Measurements from ENCODE around the gene CMC2.

The CMC2 gene

GRCh38 chr16:80968386-80969113 lies 38.1 kb downstream of the CMC2 start:
- Histone ChIP-seq H3K27me3 (ENCODE audit: control insufficient read depth, low read length) (no peaks in the 10 kb centered on the region), H3K36me3 (ENCODE audit: control insufficient read depth, low read length) (0 out of 2 replicates have a peak, but pooled peaks cover 3% of the 10 kb centered on the region), H3K9me3 (ENCODE audit: control insufficient read depth, insufficient read depth, low read length) (no peaks in the 10 kb centered on the region), H3K27ac (ENCODE audit: low read depth, low read length) (no peak overlapping the region), H3F3A (ENCODE audit: control insufficient read depth, insufficient read depth) (peaks cover 3% of the 10 kb centered on the region; the same call in 1 of the 2 replicates), H3K4me3 (ENCODE audit: low read length) (no peak overlapping the region), H4K20me1 (ENCODE audit: control insufficient read depth, insufficient read depth, low read depth, low read length) (no peaks in the 10 kb centered on the region), H3K79me2 (ENCODE audit: control insufficient read depth, low read length) (no peaks in the 10 kb centered on the region), H3K9me2 (replicated peaks; ENCODE audit: control insufficient read depth, low read length) (no peaks in the 10 kb centered on the region), H3K4me1 (ENCODE audit: control insufficient read depth, low read length) (no peaks in the 10 kb centered on the region), H3K4me2 (ENCODE audit: low read length) (no peak overlapping the region)
- TF ChIP-seq CTCF (IDR thresholded peaks at IDR 0.05; ENCODE audit: low read depth, low read length, poor library complexity, severe bottlenecking): no peak
- no peak for TF ChIP-seq EZH2phosphoT487 (IDR thresholded peaks at IDR 0.05; ENCODE audit: borderline replicate concordance, low read length)

- TF ChIP-seq CTCF (IDR thresholded peaks at IDR 0.05; ENCODE audit: low read depth, low read length, poor library complexity, severe bottlenecking) (no peak), EZH2phosphoT487 (IDR thresholded peaks at IDR 0.05; ENCODE audit: borderline replicate concordance, low read length) (no peak)
- H3K27me3 ChIP-seq (ENCODE audit: control insufficient read depth, low read length): no peaks in the 10 kb centered on the region
Measured at GRCh38 chr16:80966617-80967016, 40.1 kb downstream of the CMC2 start.

GRCh38 chr16:80964351-80964750 lies 42.3 kb downstream of the CMC2 start:
- Histone ChIP-seq H4K20me1 (ENCODE audit: control insufficient read depth, insufficient read depth, low read depth, low read length) (no peaks in the 10 kb centered on the region), H3K27ac (ENCODE audit: low read depth, low read length) (no peak overlapping the region), H3K27me3 (ENCODE audit: control insufficient read depth, low read length) (no peaks in the 10 kb centered on the region), H3K36me3 (ENCODE audit: control insufficient read depth, low read length) (no peaks in the 10 kb centered on the region), H3K9me3 (ENCODE audit: control insufficient read depth, insufficient read depth, low read length) (0 out of 2 replicates have a peak, but pooled peaks cover 10% of the 10 kb centered on the region), H3K4me2 (ENCODE audit: low read length) (no peak overlapping the region), H3F3A (ENCODE audit: control insufficient read depth, insufficient read depth) (peaks cover 3% of the 10 kb centered on the region; the same call in 1 of the 2 replicates), H3K4me3 (ENCODE audit: low read length) (no peak overlapping the region), H3K9me2 (replicated peaks; ENCODE audit: control insufficient read depth, low read length) (no peaks in the 10 kb centered on the region), H3K79me2 (ENCODE audit: control insufficient read depth, low read length) (no peaks in the 10 kb centered on the region), H3K4me1 (ENCODE audit: control insufficient read depth, low read length) (no peaks in the 10 kb centered on the region)
- TF ChIP-seq EZH2phosphoT487 (IDR thresholded peaks at IDR 0.05; ENCODE audit: borderline replicate concordance, low read length): no peak
- no peak for TF ChIP-seq CTCF (IDR thresholded peaks at IDR 0.05; ENCODE audit: low read depth, low read length, poor library complexity, severe bottlenecking)

More at GRCh38 chr16:80966617-80967016, 40.1 kb downstream of the CMC2 start:
- Histone ChIP-seq H3K4me1 (ENCODE audit: control insufficient read depth, low read length) (no peaks in the 10 kb centered on the region), H3K4me2 (ENCODE audit: low read length) (no peak overlapping the region), H3K27ac (ENCODE audit: low read depth, low read length) (no peak overlapping the region), H3K4me3 (ENCODE audit: low read length) (no peak overlapping the region), H3K9me2 (replicated peaks; ENCODE audit: control insufficient read depth, low read length) (no peaks in the 10 kb centered on the region), H3K79me2 (ENCODE audit: control insufficient read depth, low read length) (no peaks in the 10 kb centered on the region), H4K20me1 (ENCODE audit: control insufficient read depth, insufficient read depth, low read depth, low read length) (no peaks in the 10 kb centered on the region), H3K9me3 (ENCODE audit: control insufficient read depth, insufficient read depth, low read length) (no peaks in the 10 kb centered on the region), H3F3A (ENCODE audit: control insufficient read depth, insufficient read depth) (peaks cover 3% of the 10 kb centered on the region; the same call in 1 of the 2 replicates), H3K36me3 (ENCODE audit: control insufficient read depth, low read length) (no peaks in the 10 kb centered on the region)
